Prostate gland (tissue), 2 donors: ENCODE measurements around the gene FOXO3B. TPM values are rescaled to one million over a fixed set of nuclear protein-coding genes. Genes with fewer than 3 reads are reported as not detected.
"Not testable (repeated sequence)": the region's sequence is repeated elsewhere in the genome, so short reads cannot be mapped to it uniquely, and the experiment has no call there.

ENCODE experiments used
- DNase-seq: peaks from one replicate; pipeline ENCODE4 v3.0.0-alpha.2; 2019; ENCODE audit warnings: low spot score
- H3K27ac ChIP-seq, 2 donors: fragments of 200-600 bp; sonication (generic); 2 replicates each; pipeline ENCODE4 v1.5.1; 2017 to 2019
- H3K27me3 ChIP-seq: fragments of 200-600 bp; sonication (generic); replicated peaks from 2 replicates; pipeline ENCODE4 v1.5.1; 2019; ENCODE audit not compliant: insufficient read depth
- H3K36me3 ChIP-seq, 2 donors: fragments of 200-600 bp; sonication (generic); 1 replicate in 1 of 2; 2 replicates in 1 of 2; pipeline versions ENCODE4 v1.5.1 to v1.8.1; 2017 to 2019
- H3K4me1 ChIP-seq: fragments of 200-600 bp; sonication (generic); replicated peaks from 2 replicates; pipeline ENCODE4 v1.5.1; 2019
- H3K4me3 ChIP-seq, 2 donors: fragments of 200-600 bp; sonication (generic); 2 replicates each; pipeline ENCODE4 v1.5.1; 2017 to 2019
- H3K9me3 ChIP-seq: fragments of 200-600 bp; sonication (generic); 2 replicates; pipeline ENCODE4 v1.5.1; 2017
- WGBS: methylation state at CpG from one replicate; pipeline ENCODE4 v1.1.5; 2018; 5-methylcytosine and 5-hydroxymethylcytosine counted together
- intact Hi-C: fragments of 100-400 bp; cut with DNase I; formaldehyde crosslinking; loops from one replicate; pipeline ENCODE4 v1.14.2; 2022
- total RNA-seq, 2 donors: library from RNA; depleted of rRNA; stranded (reverse); fragments of >200 nt; gene quantifications; one replicate each; pipeline ENCODE4 v1.1.0, GENCODE V29; 2016

The FOXO3B gene
- total RNA-seq, 2 donors from 2014 or later, result 11.3 to 13.1 TPM

- DNase-seq, H3K4me1 ChIP-seq, H3K27me3 ChIP-seq, H3K27ac ChIP-seq, H3K36me3 ChIP-seq, H3K9me3 ChIP-seq, intact Hi-C loops: not testable (repeated sequence)
- H3K4me3 ChIP-seq, result peak overlapping the region; percentile 38 to 42
- 44% methylated on average over 8 of the region's 8 CpGs for WGBS
Observed at GRCh38 chr17:18698473-18699103, 16.5 kb upstream of the FOXO3B start.

DNA sequence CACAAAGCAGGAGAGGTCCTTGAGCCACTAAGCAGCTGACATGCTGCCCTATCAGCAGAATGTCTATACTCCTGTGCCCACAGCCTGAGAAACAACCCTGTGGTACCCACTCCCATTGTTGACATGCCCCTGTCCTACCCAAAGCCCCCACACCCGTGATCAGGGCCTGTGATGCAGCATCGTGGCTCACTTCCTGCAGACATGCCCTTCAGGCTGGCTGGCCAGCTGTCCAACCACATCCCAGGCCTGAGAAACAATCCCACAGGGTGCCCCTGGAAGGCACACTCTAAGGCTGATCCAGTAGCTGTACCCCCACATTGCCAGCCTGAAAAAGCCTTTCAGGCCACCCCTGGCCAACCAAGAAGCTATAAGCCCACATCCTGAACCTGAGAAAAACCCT lies 13.0 kb upstream of the FOXO3B start:
- 89% methylated on average over 2 of the region's 2 CpGs for WGBS
- H3K27ac ChIP-seq, H3K36me3 ChIP-seq, H3K4me1 ChIP-seq, H3K27me3 ChIP-seq, H3K4me3 ChIP-seq, intact Hi-C loops, DNase-seq, H3K9me3 ChIP-seq: not testable (repeated sequence)

GRCh38 chr17:18682668-18683067 lies 554 bp upstream of the FOXO3B start:
- not testable (repeated sequence) for H3K36me3 ChIP-seq
- WGBS, result 0% methylated on average over 3 of the region's 3 CpGs

DNA sequence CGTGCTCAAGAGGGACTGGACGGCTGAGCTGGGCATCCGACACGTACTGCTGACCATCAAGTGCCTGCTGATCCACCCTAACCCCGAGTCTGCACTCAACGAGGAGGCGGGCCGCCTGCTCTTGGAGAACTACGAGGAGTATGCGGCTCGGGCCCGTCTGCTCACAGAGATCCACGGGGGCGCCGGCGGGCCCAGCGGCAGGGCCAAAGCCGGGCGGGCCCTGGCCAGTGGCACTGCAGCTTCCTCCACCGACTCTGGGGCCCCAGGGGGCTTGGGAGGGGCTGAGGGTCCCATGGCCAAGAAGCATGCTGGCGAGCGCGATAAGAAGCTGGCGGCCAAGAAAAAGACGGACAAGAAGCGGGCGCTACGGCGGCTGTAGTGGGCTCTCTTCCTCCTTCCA lies 4.7 kb downstream of the FOXO3B start:
- H3K27ac ChIP-seq, H3K9me3 ChIP-seq, H3K36me3 ChIP-seq, H3K4me3 ChIP-seq, H3K27me3 ChIP-seq, intact Hi-C loops, DNase-seq, H3K4me1 ChIP-seq: not testable (repeated sequence)
- WGBS, result 97% methylated on average over 29 of the region's 29 CpGs

More at GRCh38 chr17:18682668-18683067, 554 bp upstream of the FOXO3B start:
- intact Hi-C loops, DNase-seq, H3K9me3 ChIP-seq, H3K27ac ChIP-seq, H3K4me1 ChIP-seq, H3K27me3 ChIP-seq: not testable (repeated sequence)
- H3K4me3 ChIP-seq, result peak overlapping the region in 1 of 2 donors; percentile 40

DNA sequence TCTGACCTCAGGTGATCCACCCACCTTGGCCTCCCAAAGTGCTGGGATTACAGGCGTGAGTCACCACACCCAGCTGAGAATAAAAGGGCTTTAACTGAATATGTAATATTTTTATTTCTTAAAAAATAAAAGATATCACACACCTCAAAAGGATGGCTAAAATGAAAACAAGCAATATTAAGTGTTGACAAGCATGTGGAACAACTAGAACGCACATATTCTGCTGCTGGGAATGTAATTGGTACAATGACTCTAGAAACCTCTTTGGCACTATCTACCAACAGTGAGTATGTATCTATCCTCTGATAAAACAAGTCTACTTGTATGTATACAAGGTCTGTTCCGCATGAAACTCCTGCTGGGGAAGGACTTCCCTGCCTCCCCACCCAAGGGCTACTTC lies 5.2 kb downstream of the FOXO3B start:
- H3K4me1 ChIP-seq, DNase-seq, H3K9me3 ChIP-seq, H3K27me3 ChIP-seq, H3K36me3 ChIP-seq, H3K4me3 ChIP-seq, H3K27ac ChIP-seq, intact Hi-C loops: not testable (repeated sequence)
- WGBS, result 98% methylated on average over 3 of the region's 3 CpGs

GRCh38 chr17:18672395-18673227 lies 9.5 kb downstream of the FOXO3B start:
- DNase-seq, H3K27ac ChIP-seq, H3K27me3 ChIP-seq, H3K9me3 ChIP-seq, H3K4me3 ChIP-seq, intact Hi-C loops, H3K36me3 ChIP-seq, H3K4me1 ChIP-seq: not testable (repeated sequence)
- WGBS, result 98% methylated on average over 50 of the region's 102 CpGs

DNA sequence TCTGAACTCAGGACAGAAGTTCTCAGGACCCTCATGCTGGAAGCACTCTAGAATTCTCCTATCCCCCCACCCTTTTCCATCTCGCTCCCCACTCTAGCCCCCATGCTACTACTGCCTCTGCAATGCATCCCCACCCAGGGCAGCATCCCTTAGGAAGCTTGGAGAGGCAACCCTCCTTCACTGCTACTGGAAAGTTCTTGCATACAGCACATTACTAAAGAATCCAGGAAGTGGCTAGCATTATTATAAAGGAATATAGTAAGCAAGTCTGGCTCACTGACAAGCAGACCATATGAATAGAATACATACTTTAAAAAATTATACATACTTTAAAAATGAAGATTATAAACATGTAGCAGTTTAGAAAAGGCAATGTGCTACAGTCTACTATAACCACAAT lies 13.5 kb downstream of the FOXO3B start:
- DNase-seq, H3K9me3 ChIP-seq, H3K27ac ChIP-seq, intact Hi-C loops, H3K36me3 ChIP-seq, H3K4me1 ChIP-seq, H3K27me3 ChIP-seq, H3K4me3 ChIP-seq: not testable (repeated sequence)
- 100% methylated on average over 1 of the region's 1 CpG for WGBS

DNA sequence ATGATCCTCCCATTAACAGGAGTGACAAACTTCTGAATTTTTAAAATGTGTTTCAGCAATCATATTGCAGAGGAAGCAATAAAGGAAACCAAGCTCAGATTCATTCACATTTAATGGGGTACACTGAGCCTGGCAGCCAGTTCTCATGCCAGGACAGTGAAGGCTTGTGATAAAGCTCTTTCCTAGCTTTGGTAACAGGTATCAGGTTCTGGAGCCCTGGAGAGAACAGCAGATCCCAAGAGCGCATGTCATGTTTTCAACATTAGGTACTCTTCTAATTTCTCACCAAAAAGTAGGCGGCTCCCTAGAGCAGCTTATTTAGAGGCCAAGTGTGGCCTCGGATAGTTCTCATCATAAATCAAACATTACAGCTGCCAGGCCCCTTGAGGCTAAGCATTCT lies 14.6 kb downstream of the FOXO3B start:
- H3K4me3 ChIP-seq, DNase-seq, H3K27ac ChIP-seq, H3K36me3 ChIP-seq, H3K27me3 ChIP-seq, H3K9me3 ChIP-seq, intact Hi-C loops, H3K4me1 ChIP-seq: not testable (repeated sequence)
- 96% methylated on average over 3 of the region's 3 CpGs for WGBS

- 93% methylated on average over 2 of the region's 2 CpGs for WGBS
- H3K4me1 ChIP-seq, H3K4me3 ChIP-seq, H3K27ac ChIP-seq, H3K9me3 ChIP-seq, intact Hi-C loops, H3K27me3 ChIP-seq, DNase-seq, H3K36me3 ChIP-seq: not testable (repeated sequence)
Observed at GRCh38 chr17:18666326-18666725, 15.8 kb downstream of the FOXO3B start.

DNA sequence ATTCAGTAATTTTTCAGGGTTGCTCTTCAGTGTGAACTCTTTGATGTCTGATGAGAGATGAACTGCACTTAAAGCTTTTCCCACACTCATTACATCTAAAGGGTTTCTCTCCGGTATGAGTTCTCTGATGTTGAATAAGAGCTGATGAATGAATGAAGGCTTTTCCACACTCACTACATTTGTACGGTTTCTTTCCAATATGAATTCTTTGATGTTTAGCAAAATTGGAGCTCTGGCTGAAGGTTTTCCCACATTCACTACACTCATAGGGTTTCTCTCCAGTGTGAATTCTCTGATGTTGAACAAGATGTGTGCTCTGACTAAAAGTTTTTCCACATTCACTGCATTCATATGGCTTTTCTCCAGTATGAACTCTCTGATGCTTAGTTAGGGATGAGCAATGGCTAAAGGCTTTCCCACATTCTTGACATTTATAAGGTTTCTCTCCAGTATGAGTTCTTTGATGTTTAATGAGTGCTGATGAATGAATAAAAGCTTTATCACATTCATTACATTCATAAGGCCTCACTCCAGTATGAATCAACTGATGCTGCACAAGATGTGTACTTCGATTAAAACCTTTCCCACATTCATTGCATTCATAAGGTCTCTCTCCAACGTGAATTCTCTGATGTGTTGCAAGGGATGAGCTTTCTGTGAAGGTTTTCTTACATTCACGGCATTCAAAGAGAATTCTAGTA lies 20.0 kb downstream of the FOXO3B start:
- H3K27ac ChIP-seq, intact Hi-C loops, DNase-seq, H3K4me1 ChIP-seq, H3K9me3 ChIP-seq, H3K4me3 ChIP-seq, H3K36me3 ChIP-seq, H3K27me3 ChIP-seq: not testable (repeated sequence)
- WGBS, result 93% methylated on average over 5 of the region's 5 CpGs

GRCh38 chr17:18650094-18650493 lies 32.0 kb downstream of the FOXO3B start:
- H3K27me3 ChIP-seq, H3K9me3 ChIP-seq, intact Hi-C loops, H3K27ac ChIP-seq, H3K4me3 ChIP-seq, H3K36me3 ChIP-seq, H3K4me1 ChIP-seq, DNase-seq: not testable (repeated sequence)
- WGBS, result 52% methylated on average over 21 of the region's 23 CpGs

GRCh38 chr17:18644291-18644690 lies 37.8 kb downstream of the FOXO3B start, which contains the start of gene TBC1D28:
Gene TBC1D28 (minus strand): TSS chr17:18644391. CDS start chr17:18641352, 3,039 bp downstream.
- H3K36me3 ChIP-seq, intact Hi-C loops, H3K27me3 ChIP-seq, H3K27ac ChIP-seq, H3K9me3 ChIP-seq, DNase-seq, H3K4me1 ChIP-seq, H3K4me3 ChIP-seq: not testable (repeated sequence)
- WGBS, result 84% methylated on average over 9 of the region's 9 CpGs
